Transverse colon (tissue), 3 donors: Measurements from ENCODE around the gene RNF114.

ENCODE experiments used
- EP300 ChIP-seq: sonication (generic); formaldehyde crosslinking; IDR thresholded peaks from one replicate; pipeline ENCODE4 v1.6.1; 2017; ENCODE audit warnings: antibody characterized with exemption, low read depth
- POLR2A ChIP-seq: fragments of 450-650 bp; IDR thresholded peaks from one replicate; pipeline ENCODE4 v1.6.1; 2016; ENCODE audit warnings: antibody characterized with exemption, mild to moderate bottlenecking, moderate library complexity
- TF ChIP-seq, protein P1 (sequence below), 5 experiments: fragments of 200-600 bp in 3 of 5; fragments of 450-650 bp in 2 of 5; sonication (generic) in 3 of 5; IDR thresholded peaks; 1 replicate in 2 of 5; 2 replicates in 3 of 5; pipeline ENCODE4 v1.5.1; 2016 to 2017; ENCODE audit warnings: antibody characterized with exemption in 5 of 5, inconsistent platforms in 3 of 5, mild to moderate bottlenecking in 2 of 5, moderate library complexity in 1 of 5

DNA sequence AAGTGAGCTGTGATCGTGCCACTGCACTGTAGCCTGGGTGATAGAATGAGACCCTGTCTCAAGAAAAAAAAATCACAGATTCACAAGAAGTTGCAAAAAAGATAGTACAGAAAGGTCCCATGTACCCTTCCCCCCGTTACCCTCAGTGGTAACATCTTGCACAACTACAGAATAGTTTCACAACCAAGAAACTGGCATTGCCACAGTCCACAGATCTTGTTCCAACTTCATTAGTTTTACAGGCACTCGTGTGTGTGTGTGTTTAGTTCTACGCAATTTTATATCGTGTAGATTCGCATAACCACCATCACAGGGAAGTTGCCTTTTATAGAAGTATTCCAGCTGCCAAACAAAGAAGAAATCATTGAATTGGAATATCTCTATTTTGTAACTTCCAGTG lies 40.0 kb upstream of the RNF114 start:
- TF ChIP-seq EP300: no peak
- no peak for TF ChIP-seq POLR2A
- TF ChIP-seq, protein P1, sequence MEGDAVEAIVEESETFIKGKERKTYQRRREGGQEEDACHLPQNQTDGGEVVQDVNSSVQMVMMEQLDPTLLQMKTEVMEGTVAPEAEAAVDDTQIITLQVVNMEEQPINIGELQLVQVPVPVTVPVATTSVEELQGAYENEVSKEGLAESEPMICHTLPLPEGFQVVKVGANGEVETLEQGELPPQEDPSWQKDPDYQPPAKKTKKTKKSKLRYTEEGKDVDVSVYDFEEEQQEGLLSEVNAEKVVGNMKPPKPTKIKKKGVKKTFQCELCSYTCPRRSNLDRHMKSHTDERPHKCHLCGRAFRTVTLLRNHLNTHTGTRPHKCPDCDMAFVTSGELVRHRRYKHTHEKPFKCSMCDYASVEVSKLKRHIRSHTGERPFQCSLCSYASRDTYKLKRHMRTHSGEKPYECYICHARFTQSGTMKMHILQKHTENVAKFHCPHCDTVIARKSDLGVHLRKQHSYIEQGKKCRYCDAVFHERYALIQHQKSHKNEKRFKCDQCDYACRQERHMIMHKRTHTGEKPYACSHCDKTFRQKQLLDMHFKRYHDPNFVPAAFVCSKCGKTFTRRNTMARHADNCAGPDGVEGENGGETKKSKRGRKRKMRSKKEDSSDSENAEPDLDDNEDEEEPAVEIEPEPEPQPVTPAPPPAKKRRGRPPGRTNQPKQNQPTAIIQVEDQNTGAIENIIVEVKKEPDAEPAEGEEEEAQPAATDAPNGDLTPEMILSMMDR (IDR thresholded peaks at IDR 0.05): no peak
